ENCODE results near the gene CEP128. TPM values are rescaled to one million over a fixed set of nuclear protein-coding genes. Genes with fewer than 3 reads are reported as not detected.

Gene CEP128
- total RNA-seq, 1 donor from 2014 or later = 18.2 TPM

GRCh38 chr14:80664576-80664975, 277.0 kb downstream of the CEP128 start:
- Mint-ChIP-seq H3K4me1 (ENCODE audit: low read depth) (no peaks in the 10 kb centered on the region), H3K4me3 (no peak overlapping the region), H3K36me3 (ENCODE audit: low read depth) (peaks cover 2% of the 10 kb centered on the region), H3K27me3 (ENCODE audit: insufficient read depth) (no peaks in the 10 kb centered on the region), H3K27ac (no peak overlapping the region), H3K9me3 (peaks cover 26% of the 10 kb centered on the region)
- intact Hi-C loops (cut with micrococcal nuclease) = no loop called here
- DNase-seq (ENCODE audit: low spot score) = no peak

GRCh38 chr14:80663541-80663940, 278.0 kb downstream of the CEP128 start:
- peaks cover 2% of the 10 kb centered on the region for H3K36me3 Mint-ChIP-seq (ENCODE audit: low read depth)
- no peak overlapping the region for H3K4me3 Mint-ChIP-seq
- H3K27me3 Mint-ChIP-seq (ENCODE audit: insufficient read depth) = no peaks in the 10 kb centered on the region
- peaks cover 15% of the 10 kb centered on the region for H3K9me3 Mint-ChIP-seq
- no peak for DNase-seq (ENCODE audit: low spot score)
- H3K27ac Mint-ChIP-seq = no peak overlapping the region
- intact Hi-C loops (cut with micrococcal nuclease) = no loop called here
- no peaks in the 10 kb centered on the region for H3K4me1 Mint-ChIP-seq (ENCODE audit: low read depth)

GRCh38 chr14:80659783-80660182, 281.8 kb downstream of the CEP128 start:
- Mint-ChIP-seq H3K27me3 (ENCODE audit: insufficient read depth) (no peaks in the 10 kb centered on the region), H3K9me3 (no peaks in the 10 kb centered on the region), H3K4me3 (no peak overlapping the region), H3K36me3 (ENCODE audit: low read depth) (no peaks in the 10 kb centered on the region), H3K27ac (no peak overlapping the region), H3K4me1 (ENCODE audit: low read depth) (no peaks in the 10 kb centered on the region)
- intact Hi-C loops (cut with micrococcal nuclease) = no loop called here
- no peak for DNase-seq (ENCODE audit: low spot score)

- Mint-ChIP-seq H3K36me3 (ENCODE audit: low read depth) (no peaks in the 10 kb centered on the region), H3K4me1 (ENCODE audit: low read depth) (no peaks in the 10 kb centered on the region), H3K27ac (no peak overlapping the region), H3K27me3 (ENCODE audit: insufficient read depth) (no peaks in the 10 kb centered on the region), H3K9me3 (peaks cover under 1% of the 10 kb centered on the region), H3K4me3 (no peak overlapping the region)
- no peak for DNase-seq (ENCODE audit: low spot score)
- intact Hi-C loops (cut with micrococcal nuclease) = no loop called here
Measured at GRCh38 chr14:80658733-80659132, 282.8 kb downstream of the CEP128 start.

GRCh38 chr14:80658155-80658554, 283.4 kb downstream of the CEP128 start:
- intact Hi-C loops (cut with micrococcal nuclease) = no loop called here
- H3K36me3 Mint-ChIP-seq (ENCODE audit: low read depth) = no peaks in the 10 kb centered on the region
- no peak for DNase-seq (ENCODE audit: low spot score)
- no peaks in the 10 kb centered on the region for H3K4me1 Mint-ChIP-seq (ENCODE audit: low read depth)
- no peaks in the 10 kb centered on the region for H3K27me3 Mint-ChIP-seq (ENCODE audit: insufficient read depth)
- peaks cover 5% of the 10 kb centered on the region for H3K9me3 Mint-ChIP-seq
- H3K27ac Mint-ChIP-seq = no peak overlapping the region
- no peak overlapping the region for H3K4me3 Mint-ChIP-seq

- Mint-ChIP-seq H3K27me3 (ENCODE audit: insufficient read depth) (no peaks in the 10 kb centered on the region), H3K9me3 (peaks cover 13% of the 10 kb centered on the region), H3K4me3 (no peak overlapping the region), H3K4me1 (ENCODE audit: low read depth) (no peaks in the 10 kb centered on the region), H3K27ac (no peak overlapping the region), H3K36me3 (ENCODE audit: low read depth) (no peaks in the 10 kb centered on the region)
- no peak for DNase-seq (ENCODE audit: low spot score)
- intact Hi-C loops (cut with micrococcal nuclease) = no loop called here
Measured at GRCh38 chr14:80653956-80654355, 287.6 kb downstream of the CEP128 start.

GRCh38 chr14:80645667-80646413, 295.7 kb downstream of the CEP128 start:
- no peaks in the 10 kb centered on the region for H3K4me1 Mint-ChIP-seq (ENCODE audit: low read depth)
- H3K36me3 Mint-ChIP-seq (ENCODE audit: low read depth) = no peaks in the 10 kb centered on the region
- no peak overlapping the region for H3K4me3 Mint-ChIP-seq
- H3K9me3 Mint-ChIP-seq = no peaks in the 10 kb centered on the region
- no peaks in the 10 kb centered on the region for H3K27me3 Mint-ChIP-seq (ENCODE audit: insufficient read depth)
- intact Hi-C loops (cut with micrococcal nuclease) = no loop called here
- DNase-seq (ENCODE audit: low spot score) = no peak
- no peak overlapping the region for H3K27ac Mint-ChIP-seq

GRCh38 chr14:80644826-80645225, 296.7 kb downstream of the CEP128 start:
- intact Hi-C loops (cut with micrococcal nuclease) = no loop called here
- Mint-ChIP-seq H3K9me3 (no peaks in the 10 kb centered on the region), H3K36me3 (ENCODE audit: low read depth) (no peaks in the 10 kb centered on the region), H3K4me3 (no peak overlapping the region), H3K27me3 (ENCODE audit: insufficient read depth) (no peaks in the 10 kb centered on the region), H3K27ac (no peak overlapping the region), H3K4me1 (ENCODE audit: low read depth) (no peaks in the 10 kb centered on the region)
- DNase-seq (ENCODE audit: low spot score) = no peak

GRCh38 chr14:80638620-80639515, 302.7 kb downstream of the CEP128 start:
- H3K4me1 Mint-ChIP-seq (ENCODE audit: low read depth) = no peaks in the 10 kb centered on the region
- no peak overlapping the region for H3K27ac Mint-ChIP-seq
- no peaks in the 10 kb centered on the region for H3K9me3 Mint-ChIP-seq
- no peak for DNase-seq (ENCODE audit: low spot score)
- no peaks in the 10 kb centered on the region for H3K36me3 Mint-ChIP-seq (ENCODE audit: low read depth)
- H3K27me3 Mint-ChIP-seq (ENCODE audit: insufficient read depth) = no peaks in the 10 kb centered on the region
- H3K4me3 Mint-ChIP-seq = no peak overlapping the region
- intact Hi-C loops (cut with micrococcal nuclease) = no loop called here

GRCh38 chr14:80637756-80638619, 303.6 kb downstream of the CEP128 start:
- Mint-ChIP-seq H3K27me3 (ENCODE audit: insufficient read depth) (no peaks in the 10 kb centered on the region), H3K4me1 (ENCODE audit: low read depth) (no peaks in the 10 kb centered on the region), H3K4me3 (no peak overlapping the region), H3K9me3 (no peaks in the 10 kb centered on the region), H3K27ac (no peak overlapping the region), H3K36me3 (ENCODE audit: low read depth) (no peaks in the 10 kb centered on the region)
- DNase-seq (ENCODE audit: low spot score) = no peak
- intact Hi-C loops (cut with micrococcal nuclease) = no loop called here

- Mint-ChIP-seq H3K27ac (no peak overlapping the region), H3K4me1 (ENCODE audit: low read depth) (no peaks in the 10 kb centered on the region), H3K36me3 (ENCODE audit: low read depth) (no peaks in the 10 kb centered on the region), H3K9me3 (no peaks in the 10 kb centered on the region), H3K4me3 (no peak overlapping the region), H3K27me3 (ENCODE audit: insufficient read depth) (no peaks in the 10 kb centered on the region)
- intact Hi-C loops (cut with micrococcal nuclease) = no loop called here
- no peak for DNase-seq (ENCODE audit: low spot score)
Measured at GRCh38 chr14:80636071-80636470, 305.5 kb downstream of the CEP128 start.

GRCh38 chr14:80634106-80634758, 307.3 kb downstream of the CEP128 start:
- Mint-ChIP-seq H3K27me3 (ENCODE audit: insufficient read depth) (no peaks in the 10 kb centered on the region), H3K36me3 (ENCODE audit: low read depth) (no peaks in the 10 kb centered on the region), H3K27ac (peak overlapping the region; percentile 10), H3K4me1 (ENCODE audit: low read depth) (no peaks in the 10 kb centered on the region), H3K9me3 (no peaks in the 10 kb centered on the region), H3K4me3 (no peak overlapping the region)
- no peak for DNase-seq (ENCODE audit: low spot score)
- intact Hi-C loops (cut with micrococcal nuclease) = no loop called here

Data from activated T-helper 1 cell treated with anti-CD3 and anti-CD28 coated beads, Interleukin-12 subunit alpha, Interleukin-12 subunit beta, Interleukin-2, Interleukin-4 antibody, amounts not matched to agents 30 ng/mL and 10 ng/mL and 1 ng/mL, durations not matched to agents 14 hours and 24 hours and 36 hours (primary cell).